Measurements from ENCODE around the gene C20orf204. TPM values are rescaled to one million over a fixed set of nuclear protein-coding genes. Genes with fewer than 3 reads are reported as not detected.

Gene C20orf204
- total RNA-seq, 1 donor from 2014 or later, result under 0.01 TPM

GRCh38 chr20:64049878-64050260 is 13.9 kb downstream of the C20orf204 start:
- no peak for DNase-seq (ENCODE audit: low read depth)
- no peak for TF ChIP-seq CTCF (conservative IDR thresholded peaks at IDR 0.05; ENCODE audit: low read depth, low read length)
- H3K4me3 ChIP-seq (ENCODE audit: low read depth, low read length), result no peak overlapping the region

- no peak for DNase-seq (ENCODE audit: low read depth)
- no peak for TF ChIP-seq CTCF (conservative IDR thresholded peaks at IDR 0.05; ENCODE audit: low read depth, low read length)
- H3K4me3 ChIP-seq (ENCODE audit: low read depth, low read length), result no peak overlapping the region
Measured at GRCh38 chr20:64050261-64051032, 14.5 kb downstream of the C20orf204 start.

GRCh38 chr20:64051033-64051452 is 15.1 kb downstream of the C20orf204 start:
- no peak for DNase-seq (ENCODE audit: low read depth)
- no peak for TF ChIP-seq CTCF (conservative IDR thresholded peaks at IDR 0.05; ENCODE audit: low read depth, low read length)

GRCh38 chr20:64051561-64052325 is 15.8 kb downstream of the C20orf204 start:
- TF ChIP-seq CTCF (conservative IDR thresholded peaks at IDR 0.05; ENCODE audit: low read depth, low read length), result no peak
- H3K4me3 ChIP-seq (ENCODE audit: low read depth, low read length), result no peak overlapping the region
- no peak for DNase-seq (ENCODE audit: low read depth)

More at GRCh38 chr20:64051033-64051452, 15.1 kb downstream of the C20orf204 start:
- no peak overlapping the region for H3K4me3 ChIP-seq (ENCODE audit: low read depth, low read length)

- TF ChIP-seq CTCF (conservative IDR thresholded peaks at IDR 0.05; ENCODE audit: low read depth, low read length), result no peak
- DNase-seq (ENCODE audit: low read depth), result no peak
- H3K4me3 ChIP-seq (ENCODE audit: low read depth, low read length), result no peak overlapping the region
Measured at GRCh38 chr20:64052326-64052722, 16.3 kb downstream of the C20orf204 start.

GRCh38 chr20:64052987-64053840 is 17.2 kb downstream of the C20orf204 start:
- no peak for DNase-seq (ENCODE audit: low read depth)
- no peak for TF ChIP-seq CTCF (conservative IDR thresholded peaks at IDR 0.05; ENCODE audit: low read depth, low read length)
- no peak overlapping the region for H3K4me3 ChIP-seq (ENCODE audit: low read depth, low read length)
